ENCODE data around the gene KLHDC8B. TPM values are rescaled to one million over a fixed set of nuclear protein-coding genes. Genes with fewer than 3 reads are reported as not detected.

The KLHDC8B gene
- total RNA-seq, 1 experiment from 2014 or later = 13.5 TPM

- Mint-ChIP-seq H3K4me1 (peaks cover 4% of the 10 kb centered on the region in 2 experiments; a peak in 3 of 4 replicates), H3K4me3 (no peak overlapping the region), H3K27me3 (ENCODE audit: low read depth) (no peaks in the 10 kb centered on the region; the same call in 1 of the 2 replicates), H3K9me3 (no peaks in the 10 kb centered on the region), H3K36me3 (ENCODE audit: insufficient read depth in 1 of 3, low read depth in 3 of 3) (peaks cover 2 to 39% (median 28%) of the 10 kb centered on the region in 3 experiments; a peak in 6 of 7 replicates), H3K27ac (no peak overlapping the region)
- no peak overlapping the region for H4K8ac ChIP-seq (replicated peaks; ENCODE audit: insufficient read length, low read depth, low read length)
- peaks cover 4% of the 10 kb centered on the region for H3K79me1 ChIP-seq (ENCODE audit: insufficient read depth, low read depth, low read length, poor library complexity, severe bottlenecking)
- no peak overlapping the region for H3K14ac ChIP-seq (ENCODE audit: insufficient read depth, low read length)
- no peak overlapping the region for H2BK120ac ChIP-seq (ENCODE audit: low read depth, low read length, poor library complexity, severe bottlenecking)
- H3K23me2 ChIP-seq (ENCODE audit: insufficient read length, low read depth, low read length, poor library complexity, severe bottlenecking) = peaks cover 5% of the 10 kb centered on the region
- H3K56ac ChIP-seq (ENCODE audit: insufficient read length, low read depth, low read length) = no peak overlapping the region
- H4K5ac ChIP-seq (ENCODE audit: insufficient read length, low read depth, low read length) = no peak overlapping the region
- TF ChIP-seq CTCF (conservative IDR thresholded peaks at IDR 0.05) = no peak
- no peak overlapping the region for H3K4ac ChIP-seq (ENCODE audit: low read depth, low read length)
- H3K4me1 ChIP-seq (ENCODE audit: insufficient read depth, low read length) = 0 out of 2 replicates have a peak, but pooled peaks cover 2% of the 10 kb centered on the region
- H2AFZ ChIP-seq (ENCODE audit: low read length) = no peak overlapping the region
- H3K4me2 ChIP-seq (ENCODE audit: insufficient read depth, insufficient read length, low read length) = no peak overlapping the region
- H4K20me1 ChIP-seq (ENCODE audit: control insufficient read depth, insufficient read depth, insufficient read length) = peaks cover 2% of the 10 kb centered on the region
- H3K27ac ChIP-seq (ENCODE audit: insufficient read length, low read depth, low read length) = no peak overlapping the region
- no peaks in the 10 kb centered on the region; the same call in 1 of the 2 replicates for H3K79me2 ChIP-seq (ENCODE audit: insufficient read depth, low read length)
- no peak overlapping the region for H3K9ac ChIP-seq (ENCODE audit: extremely low read depth, insufficient read length, low read length)
- no peak overlapping the region for H2BK12ac ChIP-seq (ENCODE audit: insufficient read length, low read depth, low read length)
- DNase-seq = no peak
- no peak overlapping the region for H4K91ac ChIP-seq (ENCODE audit: insufficient read length, low read depth, low read length)
- no peak overlapping the region for H2AK5ac ChIP-seq (ENCODE audit: insufficient read length, low read length)
- H2BK15ac ChIP-seq (ENCODE audit: low read depth, low read length) = no peak overlapping the region
- H3K27me3 ChIP-seq (ENCODE audit: insufficient read depth, low read length) = no peaks in the 10 kb centered on the region
- no peak overlapping the region for H3T11ph ChIP-seq (ENCODE audit: low read length)
- no peak overlapping the region for H3K23ac ChIP-seq (ENCODE audit: insufficient read length, low read depth, low read length)
- no peaks in the 10 kb centered on the region for H3K9me3 ChIP-seq (ENCODE audit: control insufficient read depth, low read depth, low read length)
- H2BK20ac ChIP-seq (ENCODE audit: low read depth, low read length, poor library complexity, severe bottlenecking) = no peak overlapping the region
- no peak overlapping the region for H2BK5ac ChIP-seq (ENCODE audit: insufficient read length, low read length)
- no peak overlapping the region for H3K18ac ChIP-seq (ENCODE audit: insufficient read length, low read depth, low read length)
- no CpG with 5 or more reads among the region's 17 CpGs for WGBS (ENCODE audit: extremely low coverage, insufficient read length, low lambda C conversion rate)
These were observed 48.4 kb upstream of the KLHDC8B start for GRCh38 chr3:49122886-49123545.
